ENCODE measurements around the gene RNF123.

The RNF123 gene

DNA sequence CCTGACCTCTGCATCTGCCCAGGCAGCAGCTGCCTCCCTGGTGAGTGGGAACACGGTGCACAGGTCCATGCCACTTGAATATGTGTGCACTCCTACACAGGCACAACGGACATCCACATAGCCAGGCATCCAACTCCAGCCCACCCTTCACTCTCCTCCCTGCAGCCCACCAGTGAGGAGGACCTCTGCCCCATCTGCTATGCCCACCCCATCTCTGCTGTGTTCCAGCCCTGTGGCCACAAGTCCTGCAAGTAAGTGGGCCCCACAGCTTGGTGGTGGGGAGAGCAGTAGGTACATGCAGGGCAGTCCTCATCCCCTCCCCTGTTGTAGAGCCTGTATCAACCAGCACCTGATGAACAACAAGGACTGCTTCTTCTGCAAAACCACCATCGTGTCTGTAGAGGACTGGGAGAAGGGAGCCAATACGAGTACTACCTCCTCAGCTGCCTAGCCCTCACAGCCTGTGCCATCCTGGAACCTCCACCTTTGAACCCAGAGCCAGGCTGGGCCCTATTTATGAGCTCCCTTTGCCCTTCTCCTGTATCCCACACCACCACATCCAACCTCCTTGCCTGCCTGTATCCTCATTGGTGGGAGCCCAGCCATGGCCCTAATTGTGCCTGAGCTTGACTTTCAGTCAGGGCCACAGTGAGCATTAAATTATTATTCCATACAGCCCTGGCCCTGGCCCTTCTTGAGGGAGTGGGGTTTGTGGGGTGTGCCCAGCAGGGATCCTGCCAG, 31.7 kb downstream of the RNF123 start:
- Histone ChIP-seq H3K36me3 (peaks cover 0 to 44% (median 31%) of the 10 kb centered on the region in 3 donors), H3K27me3 (no peaks in the 10 kb centered on the region), H3K4me1 (peaks cover 0 to 45% (median 37%) of the 10 kb centered on the region in 4 donors), H3K27ac (no peak overlapping the region), H3K4me3 (no peak overlapping the region), H3K9me3 (no peaks in the 10 kb centered on the region)
- DNase-seq, result peak in 1 of 2 donors; percentile 54
- TF ChIP-seq, protein P1, sequence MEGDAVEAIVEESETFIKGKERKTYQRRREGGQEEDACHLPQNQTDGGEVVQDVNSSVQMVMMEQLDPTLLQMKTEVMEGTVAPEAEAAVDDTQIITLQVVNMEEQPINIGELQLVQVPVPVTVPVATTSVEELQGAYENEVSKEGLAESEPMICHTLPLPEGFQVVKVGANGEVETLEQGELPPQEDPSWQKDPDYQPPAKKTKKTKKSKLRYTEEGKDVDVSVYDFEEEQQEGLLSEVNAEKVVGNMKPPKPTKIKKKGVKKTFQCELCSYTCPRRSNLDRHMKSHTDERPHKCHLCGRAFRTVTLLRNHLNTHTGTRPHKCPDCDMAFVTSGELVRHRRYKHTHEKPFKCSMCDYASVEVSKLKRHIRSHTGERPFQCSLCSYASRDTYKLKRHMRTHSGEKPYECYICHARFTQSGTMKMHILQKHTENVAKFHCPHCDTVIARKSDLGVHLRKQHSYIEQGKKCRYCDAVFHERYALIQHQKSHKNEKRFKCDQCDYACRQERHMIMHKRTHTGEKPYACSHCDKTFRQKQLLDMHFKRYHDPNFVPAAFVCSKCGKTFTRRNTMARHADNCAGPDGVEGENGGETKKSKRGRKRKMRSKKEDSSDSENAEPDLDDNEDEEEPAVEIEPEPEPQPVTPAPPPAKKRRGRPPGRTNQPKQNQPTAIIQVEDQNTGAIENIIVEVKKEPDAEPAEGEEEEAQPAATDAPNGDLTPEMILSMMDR (IDR thresholded peaks at IDR 0.05), result no peak
- intact Hi-C loops (cut with DNase I; ENCODE audit: low total_unique reads), result loop anchor here (10.0 kb wide), 1 partner anchor 64 kb away; the partner anchor contains the start of gene IP6K1

DNA sequence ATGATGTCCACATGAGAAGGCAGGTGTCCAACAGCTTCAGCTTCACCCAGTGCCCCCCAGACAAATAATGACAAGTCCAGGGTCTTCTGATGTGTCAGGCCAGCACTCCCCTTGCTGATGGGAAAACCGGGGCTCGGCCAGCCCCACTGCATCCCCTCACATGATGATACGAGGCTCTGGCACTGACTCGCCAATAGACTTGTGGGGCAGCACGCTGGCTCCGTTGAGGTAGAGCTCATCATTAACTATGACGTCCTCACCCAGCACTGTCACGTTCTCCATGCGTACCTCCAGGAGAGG, 32.2 kb downstream of the RNF123 start:
- TF ChIP-seq, protein P1 (IDR thresholded peaks at IDR 0.05), result no peak
- DNase-seq, result no peak
- Histone ChIP-seq H3K36me3 (peaks cover 4 to 44% (median 31%) of the 10 kb centered on the region in 3 donors), H3K4me1 (peaks cover 0 to 45% (median 37%) of the 10 kb centered on the region in 4 donors), H3K9me3 (no peaks in the 10 kb centered on the region), H3K27ac (no peak overlapping the region), H3K4me3 (no peak overlapping the region), H3K27me3 (no peaks in the 10 kb centered on the region)
- intact Hi-C loops (cut with DNase I; ENCODE audit: low total_unique reads), result loop anchor here (10.0 kb wide), 1 partner anchor 63 kb away; the partner anchor contains the start of gene IP6K1

DNA sequence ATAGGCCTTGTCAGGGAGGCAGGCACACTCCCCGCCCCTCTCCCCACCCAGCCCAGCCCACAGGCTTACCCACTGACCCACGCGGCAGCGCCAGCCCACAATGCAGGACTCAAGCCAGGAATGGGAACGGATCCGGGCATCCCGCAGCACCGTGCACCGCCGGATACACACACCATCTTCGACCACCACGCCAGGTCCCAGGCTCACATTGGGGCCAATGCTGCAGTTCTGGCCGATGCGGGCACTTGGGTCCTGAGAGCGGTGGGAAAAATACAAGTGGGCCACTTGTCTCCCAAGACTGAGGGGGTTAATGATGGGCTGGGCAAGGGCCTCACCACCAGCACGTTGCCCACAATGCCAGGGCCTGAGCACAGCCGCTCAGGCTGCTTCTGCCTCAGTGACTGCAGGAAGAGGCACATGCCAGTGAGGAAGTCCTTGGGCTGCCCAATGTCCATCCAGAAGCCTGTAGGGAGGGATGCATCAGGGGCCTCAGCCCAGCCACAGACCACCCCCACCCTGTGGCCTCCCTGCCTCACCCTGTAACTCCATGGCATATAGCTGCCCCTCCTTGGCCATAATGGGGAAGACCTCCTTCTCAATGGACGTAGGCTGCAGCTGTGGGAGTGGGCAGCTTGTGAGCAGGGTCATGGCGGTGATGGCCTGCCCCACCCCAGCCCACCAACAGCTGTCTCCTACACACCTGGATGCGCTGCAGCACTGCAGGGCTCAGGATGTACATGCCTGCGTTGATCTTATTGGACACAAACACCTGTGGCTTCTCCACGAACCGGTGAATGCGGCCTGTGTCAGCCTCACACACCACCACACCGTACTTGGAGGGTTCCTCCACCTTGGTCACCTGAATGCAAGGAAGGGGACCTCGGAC, 32.8 kb downstream of the RNF123 start:
- H3K4me1 ChIP-seq, result peaks cover 0 to 45% (median 37%) of the 10 kb centered on the region in 4 donors
- peak in 1 of 2 donors; percentile 64 for DNase-seq
- no peaks in the 10 kb centered on the region for H3K27me3 ChIP-seq
- H3K27ac ChIP-seq, result peak overlapping the region; percentile 91 to 95
- peak overlapping the region in 1 of 2 donors; percentile 97 for H3K4me3 ChIP-seq
- intact Hi-C loops (cut with DNase I; ENCODE audit: low total_unique reads), result loop anchor here (10.0 kb wide), 1 partner anchor 63 kb away; the partner anchor contains the start of gene IP6K1
- TF ChIP-seq, protein P1 (IDR thresholded peaks at IDR 0.05), result no peak
- peaks cover 10 to 45% (median 36%) of the 10 kb centered on the region in 3 donors for H3K36me3 ChIP-seq
- H3K9me3 ChIP-seq, result no peaks in the 10 kb centered on the region

DNA sequence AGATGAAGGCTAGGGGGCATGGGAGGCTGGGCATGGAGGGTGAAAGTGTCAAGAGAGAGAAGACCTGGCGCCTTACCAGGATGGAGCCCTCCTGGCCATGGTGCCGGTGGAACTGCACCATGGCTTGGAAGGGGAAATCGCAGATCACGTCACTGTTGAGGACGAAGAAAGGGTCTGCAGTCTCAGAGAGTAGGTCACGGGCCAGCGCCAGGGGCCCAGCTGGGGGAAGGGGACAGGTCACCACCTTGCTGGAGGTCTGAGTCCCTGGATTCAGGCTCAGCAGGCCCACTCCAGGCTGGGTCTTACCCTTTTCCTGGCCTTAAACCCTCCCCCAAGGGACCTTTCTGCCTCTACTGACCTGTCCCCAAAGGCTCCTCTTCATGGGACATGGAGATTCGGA, 33.5 kb downstream of the RNF123 start:
- Histone ChIP-seq H3K27ac (peak overlapping the region; percentile 91 to 95), H3K9me3 (no peaks in the 10 kb centered on the region), H3K36me3 (peaks cover 18 to 52% (median 43%) of the 10 kb centered on the region in 3 donors), H3K4me1 (peaks cover 0 to 45% (median 37%) of the 10 kb centered on the region in 4 donors), H3K27me3 (no peaks in the 10 kb centered on the region), H3K4me3 (peak overlapping the region; percentile 91 to 97)
- TF ChIP-seq, protein P1 (IDR thresholded peaks at IDR 0.05), result no peak
- intact Hi-C loops (cut with DNase I; ENCODE audit: low total_unique reads), result loop anchor here (10.0 kb wide), 1 partner anchor 62 kb away; the partner anchor contains the start of gene IP6K1
- peak in 1 of 2 donors; percentile 65 for DNase-seq

DNA sequence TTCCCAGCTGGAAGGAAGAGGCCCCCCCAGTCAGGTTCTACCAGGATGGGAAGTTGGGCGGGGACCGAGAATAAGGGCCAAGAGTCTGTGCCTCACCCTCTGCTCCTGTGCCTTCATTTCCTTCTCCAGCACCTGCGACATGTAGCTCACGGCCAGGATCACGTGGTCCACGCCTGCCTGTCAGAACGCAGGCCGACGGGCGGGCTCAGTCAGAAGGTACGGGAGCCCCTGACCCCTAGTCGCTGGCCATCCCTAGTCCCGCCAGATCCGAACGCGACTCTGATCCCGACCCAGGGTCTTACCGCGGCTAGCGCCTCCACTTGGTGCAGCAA, 33.9 kb downstream of the RNF123 start:
- intact Hi-C loops (cut with DNase I; ENCODE audit: low total_unique reads), result loop anchor here (10.0 kb wide), 1 partner anchor 62 kb away; the partner anchor contains the start of gene IP6K1
- Histone ChIP-seq H3K27ac (peak overlapping the region; percentile 91 to 95), H3K4me3 (peak overlapping the region; percentile 91 to 97), H3K9me3 (no peaks in the 10 kb centered on the region), H3K27me3 (no peaks in the 10 kb centered on the region), H3K36me3 (peaks cover 19 to 56% (median 47%) of the 10 kb centered on the region in 3 donors), H3K4me1 (peaks cover 0 to 43% (median 37%) of the 10 kb centered on the region in 4 donors)
- DNase-seq, result peak; percentile 55 to 78
- TF ChIP-seq, protein P1 (IDR thresholded peaks at IDR 0.05), result no peak
